PC-9 (cell line): ENCODE measurements around the gene EPS15. TPM values are rescaled to one million over a fixed set of nuclear protein-coding genes. Genes with fewer than 3 reads are reported as not detected.

ENCODE experiments used
- BruUV-seq: library from RNA; stranded (reverse); fragments of 400-500 nt; replicated peaks from 2 replicates; lab custom pipeline; 2021; lab: Mats Ljungman, UMichigan
- CTCF ChIA-PET: fragments of 300-600 bp; sonication (Branson Sonifier 250); formaldehyde crosslinking; loops from one replicate; lab custom pipeline; 2022; ENCODE audit warnings: antibody characterized with exemption; lab: Charles Lee
- POLR2A ChIA-PET: fragments of 300-600 bp; sonication (Branson Sonifier 250); formaldehyde crosslinking; loops from one replicate; lab custom pipeline; 2022; ENCODE audit warnings: antibody characterized with exemption; ENCODE audit not compliant: unreplicated experiment; lab: Charles Lee
- DNase-seq, 2 experiments: peaks; one replicate each; pipeline versions ENCODE4 v3.0.0 to v3.0.0-alpha.2; 2015 to 2022; ENCODE audit warnings: mixed read lengths in 1 of 2
- H2AFZ ChIP-seq: fragments of 200-600 bp; sonication (generic); 2 replicates; pipeline ENCODE4 v1.8.1; 2017; ENCODE audit warnings: antibody characterized with exemption
- H3F3A ChIP-seq: fragments of 200-600 bp; sonication (generic); 2 replicates; pipeline ENCODE4 v1.8.1; 2017; ENCODE audit warnings: antibody characterized with exemption, mild to moderate bottlenecking, low read depth; ENCODE audit not compliant: insufficient read depth
- H3K27ac ChIP-seq: fragments of 200-600 bp; sonication (generic); 2 replicates; pipeline ENCODE4 v1.6.1; 2016; ENCODE audit warnings: mixed run types
- H3K27me3 ChIP-seq: fragments of 200-600 bp; sonication (generic); 2 replicates; pipeline ENCODE4 v1.6.1; 2016; ENCODE audit warnings: low read depth, mixed run types; ENCODE audit not compliant: insufficient read depth
- H3K36me3 ChIP-seq: fragments of 200-600 bp; sonication (generic); 2 replicates; pipeline ENCODE4 v1.6.1; 2016; ENCODE audit warnings: low read depth, mixed run types
- H3K4me1 ChIP-seq: fragments of 200-600 bp; sonication (generic); replicated peaks from 2 replicates; pipeline ENCODE4 v1.6.1; 2016; ENCODE audit warnings: mixed run types; ENCODE audit not compliant: insufficient read depth
- H3K4me2 ChIP-seq: fragments of 200-600 bp; sonication (generic); 2 replicates; pipeline ENCODE4 v1.6.1; 2017; ENCODE audit warnings: mixed run types
- H3K4me3 ChIP-seq: fragments of 200-600 bp; sonication (generic); 2 replicates; pipeline ENCODE4 v1.6.1; 2016; ENCODE audit warnings: mixed run types
- H3K79me2 ChIP-seq: fragments of 200-600 bp; sonication (generic); 2 replicates; pipeline ENCODE4 v1.6.1; 2017; ENCODE audit warnings: low read depth, mixed run types
- H3K9me2 ChIP-seq: fragments of 200-600 bp; sonication (generic); 2 replicates; pipeline ENCODE4 v1.8.1; 2017; ENCODE audit warnings: mild to moderate bottlenecking; ENCODE audit not compliant: insufficient read depth
- H3K9me3 ChIP-seq: fragments of 200-600 bp; sonication (generic); 2 replicates; pipeline ENCODE4 v1.8.1; 2016; ENCODE audit warnings: low read depth; ENCODE audit not compliant: insufficient read depth
- H4K20me1 ChIP-seq: fragments of 200-600 bp; sonication (generic); 2 replicates; pipeline ENCODE4 v1.8.1; 2017; ENCODE audit not compliant: insufficient read depth
- CTCF ChIP-seq: fragments of 200-600 bp; sonication (generic); conservative IDR thresholded peaks from 2 replicates; pipeline ENCODE4 v1.6.1; 2017; ENCODE audit warnings: mixed run types, antibody characterized with exemption, mild to moderate bottlenecking, moderate library complexity
- EZH2 ChIP-seq: fragments of 200-600 bp; sonication (generic); IDR thresholded peaks from 2 replicates; pipeline ENCODE4 v1.8.0; 2017; ENCODE audit warnings: antibody characterized with exemption, low read depth
- intact Hi-C: fragments of 100-400 bp; cut with micrococcal nuclease; formaldehyde crosslinking; loops from one replicate; pipeline ENCODE4 v1.10.0; 2022; ENCODE audit not compliant: unreplicated experiment
- total RNA-seq: library from RNA; stranded (reverse); gene quantifications from 2 replicates; pipeline ENCODE4 v1.2.3, GENCODE V29; 2021

Gene EPS15
- total RNA-seq, 1 experiment from 2014 or later: 60.1 TPM

DNA sequence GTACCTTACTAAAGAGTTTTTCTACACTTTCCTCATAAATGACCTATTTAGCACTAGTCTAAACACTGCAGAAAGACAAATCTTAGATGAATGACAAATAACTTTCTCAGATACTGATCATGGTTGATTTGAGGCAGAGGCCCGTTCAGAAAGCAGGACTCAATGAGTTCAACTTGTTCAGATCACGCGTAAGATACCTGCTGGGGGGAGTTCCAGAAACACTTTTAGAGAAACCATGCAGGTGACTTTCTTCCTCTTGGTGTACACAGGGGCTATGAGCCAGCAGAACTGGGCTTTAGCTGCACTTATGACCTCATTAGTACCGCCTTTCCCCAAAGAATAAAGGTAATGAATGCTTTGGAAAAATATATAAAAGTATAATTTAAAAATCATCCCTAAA lies 149.9 kb downstream of the EPS15 start:
- ChIA-PET POLR2A (no interaction called here), CTCF (no interaction called here)
- H2AFZ ChIP-seq: no peak overlapping the region
- BruUV-seq: no TSS peak
- DNase-seq: no peak
- no peaks in the 10 kb centered on the region for H3K9me2 ChIP-seq
- no peak overlapping the region for H3K4me2 ChIP-seq
- peaks cover 12% of the 10 kb centered on the region; the same call in 1 of the 2 replicates for H3K36me3 ChIP-seq
- intact Hi-C loops: no loop called here
- no peak for TF ChIP-seq EZH2
- TF ChIP-seq CTCF: no peak
- no peaks in the 10 kb centered on the region for H3K4me1 ChIP-seq
- H3K4me3 ChIP-seq: no peak overlapping the region
- H3K79me2 ChIP-seq: no peaks in the 10 kb centered on the region
- H3K27ac ChIP-seq: no peak overlapping the region
- H3F3A ChIP-seq: 0 out of 2 replicates have a peak, but pooled peaks cover 4% of the 10 kb centered on the region
- no peaks in the 10 kb centered on the region for H4K20me1 ChIP-seq
- H3K9me3 ChIP-seq: no peaks in the 10 kb centered on the region
- no peaks in the 10 kb centered on the region for H3K27me3 ChIP-seq

DNA sequence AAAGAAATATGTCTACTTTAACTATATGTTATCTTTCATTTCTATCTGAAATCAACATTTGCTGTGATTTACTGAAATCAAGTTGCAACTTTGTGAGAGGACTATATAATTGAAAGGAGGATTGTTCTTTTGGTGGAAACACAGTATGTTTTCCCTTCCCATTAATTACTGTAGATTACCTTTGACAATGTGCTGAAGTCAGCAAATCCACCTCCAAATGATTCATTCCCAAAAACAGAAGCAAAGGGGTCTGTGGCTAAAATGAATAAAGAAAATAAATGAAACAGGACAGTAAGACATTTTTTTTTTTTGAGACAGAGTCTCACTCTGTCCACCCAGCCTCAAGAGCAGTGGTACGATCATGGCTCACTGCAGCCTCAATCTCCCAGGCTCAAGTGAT lies 153.3 kb downstream of the EPS15 start:
- peaks cover 13% of the 10 kb centered on the region for H3F3A ChIP-seq

GRCh38 chr1:51359879-51360278 lies 159.2 kb downstream of the EPS15 start:
- peaks cover 10% of the 10 kb centered on the region for H3K36me3 ChIP-seq
- no peak for TF ChIP-seq CTCF
- no peak for TF ChIP-seq EZH2
- H3K4me1 ChIP-seq: no peaks in the 10 kb centered on the region
- H4K20me1 ChIP-seq: no peaks in the 10 kb centered on the region
- CTCF ChIA-PET: no interaction called here
- H3K27me3 ChIP-seq: no peaks in the 10 kb centered on the region
- POLR2A ChIA-PET: no interaction called here
- no TSS peak for BruUV-seq
- no peak for DNase-seq
- H3K79me2 ChIP-seq: no peaks in the 10 kb centered on the region
- intact Hi-C loops: no loop called here
- no peak overlapping the region for H2AFZ ChIP-seq
- no peak overlapping the region for H3K27ac ChIP-seq
- H3K9me2 ChIP-seq: no peaks in the 10 kb centered on the region
- no peak overlapping the region for H3K4me3 ChIP-seq
- no peak overlapping the region for H3K4me2 ChIP-seq
- peaks cover 21% of the 10 kb centered on the region for H3F3A ChIP-seq
- no peaks in the 10 kb centered on the region for H3K9me3 ChIP-seq

More for the DNA sequence above, 153.3 kb downstream of the EPS15 start:
- ChIA-PET CTCF (no interaction called here), POLR2A (no interaction called here)
- TF ChIP-seq CTCF (no peak), EZH2 (no peak)
- Histone ChIP-seq H3K79me2 (no peaks in the 10 kb centered on the region), H4K20me1 (no peaks in the 10 kb centered on the region), H3K27ac (no peak overlapping the region), H3K9me2 (no peaks in the 10 kb centered on the region), H2AFZ (no peak overlapping the region), H3K27me3 (no peaks in the 10 kb centered on the region), H3K4me2 (no peak overlapping the region), H3K4me3 (no peak overlapping the region), H3K4me1 (no peaks in the 10 kb centered on the region), H3K36me3 (peaks cover 12% of the 10 kb centered on the region), H3K9me3 (no peaks in the 10 kb centered on the region)
- intact Hi-C loops: no loop called here
- DNase-seq: no peak
- BruUV-seq: no TSS peak
